ENCODE data around the gene RAPGEF5. TPM values are rescaled to one million over a fixed set of nuclear protein-coding genes. Genes with fewer than 3 reads are reported as not detected.

RAPGEF5 gene
- total and polyA plus RNA-seq, 8 donors: 1.5 to 190 (median 12.7) TPM

DNA sequence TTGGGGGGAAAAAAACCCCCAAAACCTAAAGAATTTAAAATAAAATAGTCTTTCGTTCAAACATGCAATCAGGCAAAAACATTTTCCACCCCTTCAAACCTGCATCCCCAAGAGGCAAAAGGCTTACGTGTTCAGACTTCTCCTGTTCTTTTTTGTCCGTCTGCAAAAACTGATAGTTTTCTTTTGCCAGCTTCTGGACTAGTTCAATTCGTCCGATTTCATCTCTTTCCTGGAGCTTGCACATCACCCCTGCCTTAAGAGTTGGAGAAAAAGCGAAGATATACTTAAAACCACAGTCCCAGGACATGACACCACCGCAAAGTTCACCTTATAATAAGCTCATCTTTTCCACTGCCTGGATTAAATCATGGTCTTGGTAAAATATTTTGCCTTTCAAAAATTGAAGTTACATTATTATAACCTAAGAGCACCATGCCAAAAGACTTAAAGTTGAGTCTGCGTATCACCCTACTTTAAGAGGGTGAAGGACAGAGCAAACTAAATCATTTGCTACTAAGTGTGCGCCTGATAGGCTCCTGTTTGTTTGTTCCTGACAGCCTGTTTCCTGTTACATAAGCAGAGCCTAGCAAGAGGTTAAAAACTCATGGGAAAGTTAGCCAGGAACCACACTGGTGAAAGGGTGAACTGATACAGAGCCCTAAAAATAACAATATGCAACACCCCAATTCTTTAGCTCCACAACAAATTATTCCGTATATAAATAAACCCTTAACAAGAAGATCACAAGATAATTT lies 137.0 kb downstream of the RAPGEF5 start:
- Histone ChIP-seq H3K9me3 (no peaks in the 10 kb centered on the region), H3K36me3 (no peaks in the 10 kb centered on the region), H3K27me3 (no peaks in the 10 kb centered on the region), H3K27ac (peak overlapping the region in 4 of 5 donors; percentile 23 to 59 (median 44)), H3K4me1 (no peaks in the 10 kb centered on the region), H3K4me3 (peak overlapping the region; percentile 2 to 27 (median 8))
- TF ChIP-seq EP300 (IDR thresholded peaks at IDR 0.05) (no peak), POLR2AphosphoS5 (IDR thresholded peaks at IDR 0.05) (peak in 1 of 3 donors; percentile 45)
- 66 to 83% (median 78%) methylated on average over 10 of the region's 10 CpGs for WGBS, 5 donors
- DNase-seq: peak in 1 of 2 donors; percentile 21
- intact Hi-C loops (cut with DNase I; ENCODE audit: low total_unique reads): no loop called here

DNA sequence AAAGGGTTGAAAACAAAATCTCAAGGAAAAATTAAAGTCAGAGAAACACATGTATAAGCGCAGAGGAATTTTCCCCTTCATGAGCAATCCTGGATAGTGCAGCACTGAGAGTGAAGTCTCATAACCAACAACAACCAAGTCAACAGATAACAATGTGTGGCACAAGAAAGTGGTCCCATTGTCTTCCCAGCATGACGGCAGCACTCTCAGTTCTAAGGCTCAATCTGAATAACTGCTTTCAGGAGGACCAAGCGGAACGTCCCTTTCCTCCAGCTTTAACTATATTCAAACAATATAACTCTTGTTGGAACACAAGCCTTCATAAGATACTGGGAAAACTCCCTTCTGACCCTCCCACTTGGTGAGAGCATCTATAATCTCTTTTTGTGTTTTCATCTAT lies 137.9 kb downstream of the RAPGEF5 start:
- WGBS, 5 donors: 81 to 92% (median 87%) methylated on average over 4 of the region's 4 CpGs
- Histone ChIP-seq H3K36me3 (no peaks in the 10 kb centered on the region), H3K27ac (peak overlapping the region in 4 of 5 donors; percentile 23 to 59 (median 44)), H3K4me3 (peak overlapping the region; percentile 5 to 27 (median 13)), H3K9me3 (no peaks in the 10 kb centered on the region), H3K4me1 (no peaks in the 10 kb centered on the region), H3K27me3 (no peaks in the 10 kb centered on the region)
- DNase-seq: peak in 1 of 2 donors; percentile 26
- TF ChIP-seq, protein P1, sequence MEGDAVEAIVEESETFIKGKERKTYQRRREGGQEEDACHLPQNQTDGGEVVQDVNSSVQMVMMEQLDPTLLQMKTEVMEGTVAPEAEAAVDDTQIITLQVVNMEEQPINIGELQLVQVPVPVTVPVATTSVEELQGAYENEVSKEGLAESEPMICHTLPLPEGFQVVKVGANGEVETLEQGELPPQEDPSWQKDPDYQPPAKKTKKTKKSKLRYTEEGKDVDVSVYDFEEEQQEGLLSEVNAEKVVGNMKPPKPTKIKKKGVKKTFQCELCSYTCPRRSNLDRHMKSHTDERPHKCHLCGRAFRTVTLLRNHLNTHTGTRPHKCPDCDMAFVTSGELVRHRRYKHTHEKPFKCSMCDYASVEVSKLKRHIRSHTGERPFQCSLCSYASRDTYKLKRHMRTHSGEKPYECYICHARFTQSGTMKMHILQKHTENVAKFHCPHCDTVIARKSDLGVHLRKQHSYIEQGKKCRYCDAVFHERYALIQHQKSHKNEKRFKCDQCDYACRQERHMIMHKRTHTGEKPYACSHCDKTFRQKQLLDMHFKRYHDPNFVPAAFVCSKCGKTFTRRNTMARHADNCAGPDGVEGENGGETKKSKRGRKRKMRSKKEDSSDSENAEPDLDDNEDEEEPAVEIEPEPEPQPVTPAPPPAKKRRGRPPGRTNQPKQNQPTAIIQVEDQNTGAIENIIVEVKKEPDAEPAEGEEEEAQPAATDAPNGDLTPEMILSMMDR (IDR thresholded peaks at IDR 0.05): no peak
- no peak for TF ChIP-seq POLR2AphosphoS5 (IDR thresholded peaks at IDR 0.05)
- no peak for TF ChIP-seq POLR2A (IDR thresholded peaks at IDR 0.05)
- TF ChIP-seq EP300 (IDR thresholded peaks at IDR 0.05): no peak
- intact Hi-C loops (cut with DNase I; ENCODE audit: low total_unique reads): no loop called here

DNA sequence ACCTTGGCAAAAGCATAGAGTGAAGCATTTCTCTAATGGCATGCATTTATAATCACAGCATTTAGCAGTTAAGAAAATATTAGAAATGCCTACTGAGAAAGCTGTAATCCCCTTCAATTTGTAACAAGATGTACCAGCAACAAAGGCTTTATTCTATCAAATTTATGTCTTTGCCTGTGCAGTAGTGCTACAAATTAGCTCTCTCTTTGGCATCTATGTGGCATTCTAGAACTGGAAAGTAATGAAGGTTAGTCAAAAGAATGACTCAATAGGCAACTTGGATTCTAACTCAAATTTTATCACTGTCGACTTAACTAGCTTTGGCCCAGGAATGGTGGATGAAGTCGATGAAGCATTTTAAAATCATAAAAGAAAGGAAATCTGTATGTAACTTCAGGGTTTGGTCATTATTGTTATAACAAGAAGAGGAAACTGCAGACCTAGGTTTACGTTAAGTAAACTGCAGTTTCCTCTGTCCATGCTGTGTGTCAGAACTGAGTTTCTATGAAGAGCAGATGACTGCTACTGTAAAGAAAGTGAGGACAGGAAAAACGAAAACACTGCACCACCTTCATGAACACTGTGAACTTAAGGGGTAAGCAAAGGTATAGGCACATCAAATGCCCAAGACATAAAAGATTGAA lies 140.0 kb downstream of the RAPGEF5 start:
- intact Hi-C loops (cut with DNase I; ENCODE audit: low total_unique reads): no loop called here
- Histone ChIP-seq H3K36me3 (no peaks in the 10 kb centered on the region), H3K4me3 (peak overlapping the region in 2 of 4 donors; percentile 0 to 12), H3K27ac (peak overlapping the region in 2 of 5 donors; percentile 2 to 46), H3K9me3 (no peaks in the 10 kb centered on the region), H3K27me3 (no peaks in the 10 kb centered on the region), H3K4me1 (no peaks in the 10 kb centered on the region)
- DNase-seq: no peak
- 38 to 81% (median 67%) methylated on average over 4 of the region's 4 CpGs for WGBS, 5 donors
- no peak for TF ChIP-seq POLR2AphosphoS5 (IDR thresholded peaks at IDR 0.05)
- TF ChIP-seq EP300 (IDR thresholded peaks at IDR 0.05): no peak
- TF ChIP-seq, protein P1 (IDR thresholded peaks at IDR 0.05): no peak
- TF ChIP-seq POLR2A (IDR thresholded peaks at IDR 0.05): no peak

DNA sequence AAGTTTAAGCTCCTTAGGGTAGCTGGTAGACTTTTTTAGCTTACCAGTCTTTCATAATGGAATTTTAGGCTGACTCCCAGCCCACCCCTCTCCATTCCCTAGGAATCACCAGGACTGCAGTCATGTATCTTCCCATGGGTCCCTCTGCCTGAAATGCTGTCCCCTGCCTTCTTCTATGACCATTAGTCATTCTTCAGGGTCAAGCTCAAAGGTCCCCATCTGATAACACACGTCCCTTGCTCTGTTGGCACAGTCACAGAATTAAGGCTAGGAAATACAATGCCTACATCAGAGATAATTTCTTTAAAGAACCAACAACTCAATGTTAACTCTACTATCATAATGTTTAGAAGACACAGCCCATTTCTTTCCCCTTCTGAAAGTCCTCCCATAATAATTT lies 140.6 kb downstream of the RAPGEF5 start:
- H3K27me3 ChIP-seq: no peaks in the 10 kb centered on the region
- no peaks in the 10 kb centered on the region for H3K9me3 ChIP-seq
- H3K27ac ChIP-seq: peak overlapping the region in 1 of 5 donors; percentile 46
- WGBS, 5 donors: 25 to 41% (median 40%) methylated on average over 1 of the region's 1 CpG
- H3K4me1 ChIP-seq: no peaks in the 10 kb centered on the region
- intact Hi-C loops (cut with DNase I; ENCODE audit: low total_unique reads): no loop called here
- no peak overlapping the region for H3K4me3 ChIP-seq
- no peak for DNase-seq
- H3K36me3 ChIP-seq: no peaks in the 10 kb centered on the region
- TF ChIP-seq POLR2A (IDR thresholded peaks at IDR 0.05): no peak
- no peak for TF ChIP-seq EP300 (IDR thresholded peaks at IDR 0.05)
- no peak for TF ChIP-seq POLR2AphosphoS5 (IDR thresholded peaks at IDR 0.05)
- TF ChIP-seq, protein P1 (IDR thresholded peaks at IDR 0.05): no peak

Data from stomach (tissue), 9 donors.